Stimulated activated CD4-positive, alpha-beta T cell treated with anti-CD3 and anti-CD28 coated beads, Interleukin-4, amount 100 ng/mL, for 1 hour (primary cell): ENCODE data around the gene SLC6A20.
"Not testable (repeated sequence)": the region's sequence is repeated elsewhere in the genome, so short reads cannot be mapped to it uniquely, and the experiment has no call there.

Experiments
- DNase-seq: peaks from one replicate; pipeline ENCODE4 v3.0.0-alpha.2; 2020

The SLC6A20 gene

GRCh38 chr3:45756055-45756454 lies 40.3 kb downstream of the SLC6A20 start:
- DNase-seq = no peak

DNA sequence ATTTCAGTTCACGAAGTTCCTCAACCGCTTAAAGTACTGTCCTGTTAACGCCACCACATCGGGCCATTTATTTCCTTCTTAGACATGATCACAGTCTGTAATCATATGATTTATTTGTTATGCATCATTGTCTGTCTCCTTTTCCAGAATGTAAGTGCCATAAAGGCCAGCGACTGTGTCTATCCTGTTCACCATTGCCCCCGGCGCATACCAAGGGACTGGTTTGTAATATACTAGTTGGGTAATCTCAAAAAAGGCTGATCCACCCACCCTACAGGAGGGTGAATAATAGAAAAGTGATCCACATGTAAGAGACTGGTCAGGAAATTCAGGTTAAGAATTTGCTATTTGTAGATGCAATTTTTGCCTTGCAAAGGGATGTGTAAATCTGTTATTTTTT lies 41.9 kb downstream of the SLC6A20 start:
- DNase-seq = no peak

DNA sequence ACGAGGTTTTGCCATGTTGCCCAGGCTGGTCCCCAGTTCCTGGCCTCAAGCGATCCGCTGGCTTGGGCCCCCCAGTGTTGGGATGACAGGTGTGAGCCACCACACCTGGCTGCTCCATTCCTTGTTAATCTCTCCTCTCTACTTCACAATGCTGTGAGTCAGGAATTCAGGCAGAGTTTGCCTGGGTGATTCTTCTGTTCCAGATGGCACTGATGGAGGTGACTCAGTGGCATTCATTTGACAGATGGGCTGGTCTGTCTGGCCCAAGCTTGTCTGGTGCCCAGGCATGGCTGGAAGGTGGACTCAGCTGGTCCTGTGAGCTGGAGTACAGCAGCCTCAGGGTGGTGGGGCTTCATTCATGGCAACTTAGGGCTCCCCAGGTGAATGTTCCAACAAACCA lies 43.2 kb downstream of the SLC6A20 start:
- no peak for DNase-seq

- no peak for DNase-seq
Observed at GRCh38 chr3:45751537-45752242, 44.6 kb downstream of the SLC6A20 start.

DNA sequence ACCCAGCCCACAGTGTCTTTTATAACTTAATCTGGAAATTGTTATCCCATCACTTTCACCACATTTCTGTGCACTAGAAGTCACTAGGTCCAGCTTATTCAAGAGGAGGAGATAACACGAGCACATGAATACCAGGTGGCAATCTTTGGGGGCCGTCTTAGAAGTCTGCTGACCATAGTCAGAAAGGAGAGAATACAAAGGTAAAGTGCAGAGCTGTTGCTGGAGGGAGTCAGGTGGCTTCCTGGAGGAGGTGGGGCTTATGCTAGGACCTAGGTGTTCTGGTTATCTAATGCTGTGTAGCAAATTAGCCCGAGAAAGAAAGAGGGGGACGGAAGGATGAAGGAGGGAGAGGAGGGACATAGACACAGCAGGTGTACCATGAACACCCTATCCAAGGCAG lies 46.5 kb downstream of the SLC6A20 start:
- DNase-seq = no peak

DNA sequence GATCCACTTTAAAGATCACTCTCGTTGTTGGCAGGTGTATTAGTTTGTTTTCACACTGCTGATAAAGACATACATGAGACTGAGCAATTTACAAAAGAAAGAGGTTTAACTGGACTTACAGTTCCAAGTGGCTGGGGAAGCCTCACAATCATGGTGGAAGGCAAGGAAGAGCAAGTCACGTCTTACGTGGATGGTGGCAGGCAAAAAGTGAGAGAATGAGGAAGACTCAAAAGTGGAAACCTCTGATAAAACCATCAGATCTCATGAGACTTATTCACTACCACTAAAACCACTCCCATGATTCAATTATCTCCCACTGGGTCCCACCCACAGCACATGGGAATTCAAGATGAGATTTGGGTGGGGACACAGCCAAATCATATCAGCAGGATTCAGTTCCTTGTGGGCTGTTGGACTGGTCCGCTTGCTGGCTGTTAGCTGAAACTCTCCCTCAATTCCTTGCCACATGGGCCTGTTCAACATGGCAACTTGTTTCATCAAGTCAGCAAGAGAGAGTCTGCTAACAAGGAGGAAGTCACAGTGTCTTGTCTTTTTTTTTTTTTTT lies 47.2 kb downstream of the SLC6A20 start:
- DNase-seq = not testable (repeated sequence)

- DNase-seq = no peak
Observed at GRCh38 chr3:45748068-45748467, 48.3 kb downstream of the SLC6A20 start.

- no peak for DNase-seq
Observed at GRCh38 chr3:45746777-45747622, 49.3 kb downstream of the SLC6A20 start.

DNA sequence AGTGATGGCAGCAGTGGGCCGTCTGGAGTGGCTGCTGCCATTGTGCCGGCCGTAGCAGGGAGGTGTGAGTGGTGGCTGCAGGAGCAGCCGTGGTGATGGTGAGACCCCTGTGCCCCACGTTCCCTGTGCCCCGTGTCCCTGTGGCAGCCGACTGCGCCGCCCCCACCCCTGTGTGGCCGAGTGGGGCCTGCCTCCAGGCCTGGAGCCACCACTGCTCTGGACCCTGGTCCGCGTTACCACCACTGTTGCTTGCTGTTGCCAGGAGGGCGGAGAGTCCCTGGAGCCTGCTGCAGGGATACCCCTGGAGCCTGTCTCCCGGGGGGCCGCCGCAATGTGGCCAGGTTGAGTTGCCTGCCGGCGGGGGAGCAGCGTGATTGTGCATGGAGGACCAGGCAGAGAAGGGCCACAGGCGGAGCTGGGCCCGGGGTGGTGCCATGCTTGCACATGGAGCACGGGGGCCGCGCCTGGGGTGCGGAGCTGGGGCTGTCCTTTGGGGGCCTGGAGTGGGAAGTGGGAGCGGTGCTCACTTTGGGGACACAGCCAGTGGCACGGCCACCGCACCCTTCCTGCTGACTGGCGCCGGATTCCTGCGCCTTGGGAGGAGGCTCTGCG lies 50.1 kb downstream of the SLC6A20 start:
- no peak for DNase-seq

- no peak for DNase-seq
Observed at GRCh38 chr3:45742461-45743089, 53.8 kb downstream of the SLC6A20 start.

DNA sequence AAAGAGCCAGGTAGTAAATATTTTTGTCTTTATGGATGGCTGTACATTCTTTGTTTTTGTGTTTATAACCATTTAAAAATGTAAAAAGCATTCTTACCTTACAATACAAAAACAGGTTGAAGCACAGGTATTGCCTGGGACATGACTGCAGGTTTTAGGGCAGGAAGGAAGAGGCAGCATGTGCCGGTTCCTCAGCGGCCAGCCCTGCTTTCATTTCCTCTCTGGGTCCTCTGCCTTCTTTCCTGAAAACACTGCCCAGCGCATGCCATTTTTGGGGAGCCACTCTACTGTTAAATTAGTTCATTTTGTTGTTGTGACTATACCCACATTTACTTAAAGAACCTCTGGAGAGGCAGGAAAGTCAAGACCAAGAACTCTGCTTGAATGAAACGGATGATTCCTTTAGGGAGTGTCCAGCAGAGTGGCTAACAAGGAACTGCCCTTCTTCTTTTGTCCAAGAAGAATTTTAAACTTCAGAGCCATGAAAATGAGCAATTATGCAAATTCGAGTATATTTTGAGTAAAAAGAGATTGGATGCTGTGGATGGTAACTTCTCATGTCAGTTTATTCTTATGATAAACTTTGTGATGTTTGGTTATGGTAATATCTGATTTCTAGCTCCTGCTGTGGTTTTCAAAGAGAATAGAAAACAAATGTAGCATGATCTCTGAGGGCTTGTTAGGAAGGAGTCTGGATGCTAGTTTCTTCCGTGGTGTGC lies 54.4 kb downstream of the SLC6A20 start:
- no peak for DNase-seq

- DNase-seq = no peak
Observed at GRCh38 chr3:45741247-45741646, 55.1 kb downstream of the SLC6A20 start.

DNA sequence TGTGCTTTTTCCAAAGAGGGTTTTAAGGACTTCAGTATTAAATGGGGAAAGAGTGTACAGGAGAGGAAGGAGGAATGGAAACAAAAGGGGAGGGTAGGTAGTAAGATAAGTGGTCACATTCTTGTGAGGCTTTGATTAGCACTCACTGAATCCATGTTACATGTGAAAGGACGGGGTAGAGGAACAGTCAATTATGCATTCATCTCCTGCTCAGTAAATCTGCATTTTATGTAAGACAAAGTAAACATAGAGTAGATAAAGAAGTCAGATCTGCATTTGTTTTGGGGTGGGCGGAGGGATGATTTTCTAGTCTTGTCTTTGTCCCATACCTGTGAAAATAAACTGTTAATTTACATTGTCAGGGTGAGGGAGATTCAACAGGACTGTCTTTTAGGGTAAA lies 56.3 kb downstream of the SLC6A20 start:
- no peak for DNase-seq

GRCh38 chr3:45737234-45737633 lies 59.1 kb downstream of the SLC6A20 start:
- no peak for DNase-seq

DNA sequence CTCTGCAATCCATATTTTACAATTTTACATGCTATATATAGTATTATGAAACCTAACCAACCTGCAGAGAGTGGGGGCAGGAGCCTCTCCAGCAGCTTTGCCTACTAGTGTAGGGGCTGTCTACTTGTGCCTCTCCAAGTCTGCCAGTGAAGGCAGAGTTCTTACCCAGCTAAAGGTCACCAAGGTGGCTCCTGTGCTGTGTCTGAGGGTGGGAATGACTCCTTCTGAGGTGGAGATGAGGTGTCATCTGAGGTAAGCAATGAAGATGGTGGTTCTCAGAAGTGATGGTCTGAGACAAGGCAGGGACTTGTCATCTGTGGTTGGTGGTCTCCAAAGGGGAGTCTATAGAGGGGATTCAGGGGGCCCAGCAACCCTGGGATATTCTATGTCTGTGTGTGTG lies 59.6 kb downstream of the SLC6A20 start:
- DNase-seq = no peak

- no peak for DNase-seq
Observed at GRCh38 chr3:45730409-45731154, 65.8 kb downstream of the SLC6A20 start.

DNA sequence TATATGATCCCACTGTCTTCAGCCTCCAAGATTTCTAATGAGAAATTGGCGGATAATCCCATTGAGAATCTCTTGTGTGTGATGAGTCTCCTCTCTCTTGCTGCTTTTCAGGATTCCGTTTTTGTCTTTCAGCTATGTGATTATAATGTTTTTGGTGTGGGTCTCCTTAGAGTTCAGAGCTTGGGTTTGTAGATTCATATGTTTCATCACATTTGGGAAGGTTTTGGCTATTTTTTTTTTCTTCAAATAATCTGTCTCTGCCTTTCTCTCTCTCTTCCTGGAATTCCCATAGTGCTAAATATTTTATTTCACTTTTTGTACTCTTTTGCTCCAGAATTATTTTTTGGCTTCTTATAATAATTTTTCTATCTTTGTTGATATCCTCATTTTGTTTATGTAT lies 66.7 kb downstream of the SLC6A20 start:
- no peak for DNase-seq

DNA sequence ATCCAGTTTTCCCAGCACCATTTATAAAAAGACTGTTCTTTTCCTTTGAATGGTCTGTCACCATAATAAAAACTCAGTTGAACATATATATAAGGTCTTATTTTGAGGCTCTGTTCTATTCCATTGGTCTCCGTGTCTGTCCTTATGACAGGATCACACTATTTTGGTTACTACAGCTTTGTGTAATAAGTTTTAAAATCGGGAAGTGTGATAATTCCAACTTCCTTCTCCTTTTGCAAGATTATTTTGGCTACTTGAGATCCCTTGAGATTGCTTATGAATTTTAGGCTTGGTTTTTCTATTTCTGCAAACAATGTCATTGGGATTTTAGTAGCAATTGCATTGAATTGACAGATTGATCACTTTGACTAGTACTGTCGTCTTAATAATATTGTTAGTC lies 71.4 kb downstream of the SLC6A20 start:
- no peak for DNase-seq

DNA sequence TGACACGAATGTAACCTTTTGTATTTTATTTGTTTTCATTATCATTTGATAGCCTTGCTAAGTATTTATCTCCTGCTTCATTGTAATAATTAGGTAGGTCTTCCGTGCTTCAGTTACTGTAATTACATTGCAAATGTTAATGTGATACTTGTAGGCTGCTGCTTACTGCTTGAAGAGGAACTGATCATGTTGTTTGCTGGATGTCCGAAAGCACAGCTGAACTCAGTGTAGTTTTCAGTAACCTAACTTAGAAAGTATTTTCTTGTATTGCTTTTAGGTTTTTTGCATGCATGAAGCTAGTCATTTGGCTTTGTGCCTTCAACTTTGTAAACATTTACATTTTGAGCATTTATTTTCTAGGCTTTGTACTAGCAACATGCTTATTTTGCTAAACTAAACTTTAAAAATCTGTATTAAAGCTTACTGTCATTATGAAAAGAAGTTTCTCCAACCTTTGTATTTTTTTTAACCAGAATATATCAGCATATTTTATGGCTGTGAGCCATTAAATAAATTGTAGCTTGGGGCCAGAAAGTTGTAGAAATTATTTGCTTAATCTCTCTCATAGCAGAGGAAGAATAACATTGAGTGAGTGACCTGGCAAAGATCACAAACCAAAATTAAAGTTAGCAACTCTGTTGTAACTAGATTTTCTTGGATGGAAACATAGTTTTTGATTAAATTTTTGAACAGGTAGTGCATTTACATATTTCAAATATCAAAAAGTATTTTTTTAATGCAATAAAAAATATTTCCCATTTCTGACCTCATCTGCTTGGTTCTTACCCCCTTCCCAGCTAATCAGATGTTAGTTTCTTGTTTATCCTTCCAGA lies 76.5 kb downstream of the SLC6A20 start:
- DNase-seq = no peak

DNA sequence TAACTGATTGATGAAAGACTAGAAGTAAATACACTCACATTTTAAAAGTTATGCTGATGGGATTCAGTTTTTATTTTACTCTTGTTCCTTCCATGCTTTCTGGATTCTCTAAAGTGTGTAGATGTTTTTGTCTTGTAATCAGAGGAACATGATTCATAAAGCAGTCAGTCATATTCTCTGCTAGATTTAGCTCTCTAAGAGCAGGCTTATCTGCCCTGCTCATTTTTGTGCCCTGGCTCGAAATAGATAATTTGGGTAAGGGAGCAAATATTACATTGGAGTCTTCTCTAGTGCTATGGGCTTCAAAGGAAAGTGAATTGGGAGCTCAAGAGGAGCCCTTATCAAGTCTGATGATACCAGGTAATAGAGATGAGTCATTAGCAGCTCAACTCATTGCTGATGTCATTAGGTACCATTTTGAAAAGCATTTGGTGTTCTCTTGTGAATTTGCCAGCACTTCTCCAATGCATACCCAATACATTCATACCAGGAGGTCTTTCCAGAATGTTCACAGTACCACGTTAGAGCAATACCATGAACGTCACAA lies 79.5 kb downstream of the SLC6A20 start:
- no peak for DNase-seq
